ENCODE results near the gene GPR65.

DNA sequence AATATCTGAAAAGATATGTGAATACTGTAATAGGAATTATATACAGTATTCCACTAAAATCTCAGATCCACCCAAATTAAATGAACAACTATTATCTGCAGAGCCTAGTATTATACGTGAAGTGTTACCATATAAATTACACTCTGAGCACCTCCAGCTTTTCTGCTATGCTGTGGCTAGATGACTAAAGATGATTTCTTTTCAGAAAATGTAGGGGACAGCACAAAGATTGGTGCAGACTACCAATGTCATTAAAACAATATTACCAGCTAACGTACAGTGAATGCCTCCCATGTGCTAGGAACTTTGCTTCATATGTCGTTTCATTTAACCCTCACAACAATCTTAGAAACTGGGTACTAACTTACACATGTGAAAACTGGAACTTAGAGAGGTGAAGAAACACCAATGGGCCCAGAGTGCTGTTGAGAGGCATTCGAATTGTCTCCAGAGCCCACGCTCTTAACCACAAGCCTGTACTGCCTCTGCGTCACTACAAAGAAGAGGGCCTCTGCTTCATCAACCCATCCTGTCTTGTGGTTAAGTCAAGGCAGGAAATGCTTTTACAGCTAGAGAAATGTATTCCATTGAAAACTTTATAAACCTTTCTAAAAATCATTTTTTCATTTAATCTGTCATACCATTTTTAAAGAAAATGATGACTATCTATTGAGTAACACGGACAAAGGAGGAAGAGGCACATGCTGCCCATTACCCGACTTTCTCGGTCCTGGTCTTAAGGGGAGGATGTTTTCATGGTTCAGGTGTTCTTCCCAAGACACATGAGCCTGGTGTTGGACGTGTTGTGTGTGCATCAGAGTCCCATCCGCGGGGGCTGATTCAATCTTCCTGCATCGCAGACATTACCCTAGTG, 1.3 kb downstream of the GPR65 start:
- peak; percentile 56 for TF ChIP-seq POLR2A (IDR thresholded peaks at IDR 0.05; ENCODE audit: low read depth, low read length)
- no peak for TF ChIP-seq ZNF274 (IDR thresholded peaks at IDR 0.05; ENCODE audit: insufficient read depth, insufficient read length)
- TF ChIP-seq, protein P1, sequence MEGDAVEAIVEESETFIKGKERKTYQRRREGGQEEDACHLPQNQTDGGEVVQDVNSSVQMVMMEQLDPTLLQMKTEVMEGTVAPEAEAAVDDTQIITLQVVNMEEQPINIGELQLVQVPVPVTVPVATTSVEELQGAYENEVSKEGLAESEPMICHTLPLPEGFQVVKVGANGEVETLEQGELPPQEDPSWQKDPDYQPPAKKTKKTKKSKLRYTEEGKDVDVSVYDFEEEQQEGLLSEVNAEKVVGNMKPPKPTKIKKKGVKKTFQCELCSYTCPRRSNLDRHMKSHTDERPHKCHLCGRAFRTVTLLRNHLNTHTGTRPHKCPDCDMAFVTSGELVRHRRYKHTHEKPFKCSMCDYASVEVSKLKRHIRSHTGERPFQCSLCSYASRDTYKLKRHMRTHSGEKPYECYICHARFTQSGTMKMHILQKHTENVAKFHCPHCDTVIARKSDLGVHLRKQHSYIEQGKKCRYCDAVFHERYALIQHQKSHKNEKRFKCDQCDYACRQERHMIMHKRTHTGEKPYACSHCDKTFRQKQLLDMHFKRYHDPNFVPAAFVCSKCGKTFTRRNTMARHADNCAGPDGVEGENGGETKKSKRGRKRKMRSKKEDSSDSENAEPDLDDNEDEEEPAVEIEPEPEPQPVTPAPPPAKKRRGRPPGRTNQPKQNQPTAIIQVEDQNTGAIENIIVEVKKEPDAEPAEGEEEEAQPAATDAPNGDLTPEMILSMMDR (IDR thresholded peaks at IDR 0.05 in 2 of 3, conservative IDR thresholded peaks at IDR 0.05 in 1 of 3; ENCODE audit: control insufficient read depth in 2 of 3, extremely low read depth in 1 of 3, insufficient read depth in 1 of 3, low read depth in 3 of 3, low read length in 3 of 3): no peak
- peak; percentile 81 for TF ChIP-seq IKZF1 (conservative IDR thresholded peaks at IDR 0.05)
- peak; percentile 88 for TF ChIP-seq POLR2AphosphoS5 (IDR thresholded peaks at IDR 0.05; ENCODE audit: low read length)
- no peak; the same call in 1 of the 2 replicates for TF ChIP-seq SREBF1 (IDR thresholded peaks at IDR 0.05; ENCODE audit: low read length)
- no peak for TF ChIP-seq NFXL1 (IDR thresholded peaks at IDR 0.05; ENCODE audit: borderline replicate concordance)
- TF ChIP-seq EZH2 (IDR thresholded peaks at IDR 0.05; ENCODE audit: borderline replicate concordance, control insufficient read depth, low read depth, low read length): no peak
- TF ChIP-seq, protein P2, sequence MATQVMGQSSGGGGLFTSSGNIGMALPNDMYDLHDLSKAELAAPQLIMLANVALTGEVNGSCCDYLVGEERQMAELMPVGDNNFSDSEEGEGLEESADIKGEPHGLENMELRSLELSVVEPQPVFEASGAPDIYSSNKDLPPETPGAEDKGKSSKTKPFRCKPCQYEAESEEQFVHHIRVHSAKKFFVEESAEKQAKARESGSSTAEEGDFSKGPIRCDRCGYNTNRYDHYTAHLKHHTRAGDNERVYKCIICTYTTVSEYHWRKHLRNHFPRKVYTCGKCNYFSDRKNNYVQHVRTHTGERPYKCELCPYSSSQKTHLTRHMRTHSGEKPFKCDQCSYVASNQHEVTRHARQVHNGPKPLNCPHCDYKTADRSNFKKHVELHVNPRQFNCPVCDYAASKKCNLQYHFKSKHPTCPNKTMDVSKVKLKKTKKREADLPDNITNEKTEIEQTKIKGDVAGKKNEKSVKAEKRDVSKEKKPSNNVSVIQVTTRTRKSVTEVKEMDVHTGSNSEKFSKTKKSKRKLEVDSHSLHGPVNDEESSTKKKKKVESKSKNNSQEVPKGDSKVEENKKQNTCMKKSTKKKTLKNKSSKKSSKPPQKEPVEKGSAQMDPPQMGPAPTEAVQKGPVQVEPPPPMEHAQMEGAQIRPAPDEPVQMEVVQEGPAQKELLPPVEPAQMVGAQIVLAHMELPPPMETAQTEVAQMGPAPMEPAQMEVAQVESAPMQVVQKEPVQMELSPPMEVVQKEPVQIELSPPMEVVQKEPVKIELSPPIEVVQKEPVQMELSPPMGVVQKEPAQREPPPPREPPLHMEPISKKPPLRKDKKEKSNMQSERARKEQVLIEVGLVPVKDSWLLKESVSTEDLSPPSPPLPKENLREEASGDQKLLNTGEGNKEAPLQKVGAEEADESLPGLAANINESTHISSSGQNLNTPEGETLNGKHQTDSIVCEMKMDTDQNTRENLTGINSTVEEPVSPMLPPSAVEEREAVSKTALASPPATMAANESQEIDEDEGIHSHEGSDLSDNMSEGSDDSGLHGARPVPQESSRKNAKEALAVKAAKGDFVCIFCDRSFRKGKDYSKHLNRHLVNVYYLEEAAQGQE (IDR thresholded peaks at IDR 0.05; ENCODE audit: low read depth, low read length): no peak

Measured in GM12878 (cell line).